ENCODE results near the gene CTDSP2. TPM values are rescaled to one million over a fixed set of nuclear protein-coding genes. Genes with fewer than 3 reads are reported as not detected.

Gene CTDSP2
- total RNA-seq, 1 experiment from 2014 or later = 82.7 TPM

DNA sequence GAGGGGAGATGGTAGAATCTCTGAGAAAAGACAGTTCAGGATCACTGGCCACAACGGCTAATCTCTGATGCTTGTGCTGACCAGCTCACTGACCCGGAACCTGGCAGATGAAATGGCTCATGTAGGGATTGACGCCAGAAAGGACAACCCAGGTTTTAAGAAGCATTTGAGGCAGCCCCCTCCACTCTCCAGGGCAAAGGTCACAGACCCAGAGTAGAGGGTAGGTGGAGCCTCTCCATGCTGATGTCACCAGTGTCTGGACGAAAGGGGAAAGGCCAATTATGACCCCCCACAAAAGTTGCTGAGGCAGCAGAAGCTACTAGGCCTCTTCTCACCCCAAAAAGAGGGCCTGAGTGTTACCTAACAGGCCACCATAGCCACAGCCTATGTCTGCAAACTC lies 75.8 kb downstream of the CTDSP2 start:
- Histone ChIP-seq H2AFZ (ENCODE audit: low read depth, low read length, poor library complexity, severe bottlenecking) (no peak overlapping the region), H3K36me3 (ENCODE audit: control insufficient read depth in 1 of 2, insufficient read depth in 2 of 2, low read length in 2 of 2) (peaks cover 6 to 27% of the 10 kb centered on the region in 2 experiments; a peak in 3 of 4 replicates), H3K4me3 (replicated peaks in 1 of 2; ENCODE audit: low read depth in 1 of 2, low read length in 2 of 2) (peak overlapping the region; percentile 91 to 97), H3K4me1 (ENCODE audit: control insufficient read depth in 1 of 2, insufficient read depth in 2 of 2, low read length in 2 of 2) (peaks cover 14 to 39% of the 10 kb centered on the region in 2 experiments), H3K9me2 (ENCODE audit: insufficient read depth) (no peaks in the 10 kb centered on the region), H3K79me2 (ENCODE audit: insufficient read depth, low read length) (peaks cover 25% of the 10 kb centered on the region), H3K27me3 (ENCODE audit: insufficient read depth, low read length) (no peaks in the 10 kb centered on the region), H3K4me2 (ENCODE audit: low read length) (peak overlapping the region; percentile 88), H3K27ac (ENCODE audit: low read depth, low read length) (no peak overlapping the region), H3K9ac (ENCODE audit: low read length) (peak overlapping the region; percentile 97), H4K20me1 (ENCODE audit: insufficient read depth) (no peaks in the 10 kb centered on the region), H3K9me3 (ENCODE audit: control insufficient read depth in 1 of 2, insufficient read depth in 1 of 2, low read depth in 1 of 2, low read length in 2 of 2) (no peaks in the 10 kb centered on the region)
- no peak for DNase-seq (ENCODE audit: low read depth, low spot score)
- TF ChIP-seq ZNF274 (IDR thresholded peaks at IDR 0.05; ENCODE audit: low read depth, low read length) (no peak), SP1 (IDR thresholded peaks at IDR 0.05; ENCODE audit: low read depth) (no peak), EGR1 (IDR thresholded peaks at IDR 0.05; ENCODE audit: low read depth) (no peak), RAD21 (IDR thresholded peaks at IDR 0.05; ENCODE audit: low read depth) (no peak), EZH2phosphoT487 (IDR thresholded peaks at IDR 0.05; ENCODE audit: borderline replicate concordance) (no peak), EZH2 (IDR thresholded peaks at IDR 0.05) (no peak), SRF (IDR thresholded peaks at IDR 0.05; ENCODE audit: low read depth) (no peak), CEBPB (IDR thresholded peaks at IDR 0.05; ENCODE audit: low read depth) (no peak), SIN3A (IDR thresholded peaks at IDR 0.05; ENCODE audit: low read depth) (no peak), YY1 (IDR thresholded peaks at IDR 0.05; ENCODE audit: extremely low read depth, insufficient replicate concordance, low read depth, low read length) (no peak)
- TF ChIP-seq, protein P1, sequence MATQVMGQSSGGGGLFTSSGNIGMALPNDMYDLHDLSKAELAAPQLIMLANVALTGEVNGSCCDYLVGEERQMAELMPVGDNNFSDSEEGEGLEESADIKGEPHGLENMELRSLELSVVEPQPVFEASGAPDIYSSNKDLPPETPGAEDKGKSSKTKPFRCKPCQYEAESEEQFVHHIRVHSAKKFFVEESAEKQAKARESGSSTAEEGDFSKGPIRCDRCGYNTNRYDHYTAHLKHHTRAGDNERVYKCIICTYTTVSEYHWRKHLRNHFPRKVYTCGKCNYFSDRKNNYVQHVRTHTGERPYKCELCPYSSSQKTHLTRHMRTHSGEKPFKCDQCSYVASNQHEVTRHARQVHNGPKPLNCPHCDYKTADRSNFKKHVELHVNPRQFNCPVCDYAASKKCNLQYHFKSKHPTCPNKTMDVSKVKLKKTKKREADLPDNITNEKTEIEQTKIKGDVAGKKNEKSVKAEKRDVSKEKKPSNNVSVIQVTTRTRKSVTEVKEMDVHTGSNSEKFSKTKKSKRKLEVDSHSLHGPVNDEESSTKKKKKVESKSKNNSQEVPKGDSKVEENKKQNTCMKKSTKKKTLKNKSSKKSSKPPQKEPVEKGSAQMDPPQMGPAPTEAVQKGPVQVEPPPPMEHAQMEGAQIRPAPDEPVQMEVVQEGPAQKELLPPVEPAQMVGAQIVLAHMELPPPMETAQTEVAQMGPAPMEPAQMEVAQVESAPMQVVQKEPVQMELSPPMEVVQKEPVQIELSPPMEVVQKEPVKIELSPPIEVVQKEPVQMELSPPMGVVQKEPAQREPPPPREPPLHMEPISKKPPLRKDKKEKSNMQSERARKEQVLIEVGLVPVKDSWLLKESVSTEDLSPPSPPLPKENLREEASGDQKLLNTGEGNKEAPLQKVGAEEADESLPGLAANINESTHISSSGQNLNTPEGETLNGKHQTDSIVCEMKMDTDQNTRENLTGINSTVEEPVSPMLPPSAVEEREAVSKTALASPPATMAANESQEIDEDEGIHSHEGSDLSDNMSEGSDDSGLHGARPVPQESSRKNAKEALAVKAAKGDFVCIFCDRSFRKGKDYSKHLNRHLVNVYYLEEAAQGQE (IDR thresholded peaks at IDR 0.05; ENCODE audit: low read depth) = no peak
- TF ChIP-seq, protein P2, sequence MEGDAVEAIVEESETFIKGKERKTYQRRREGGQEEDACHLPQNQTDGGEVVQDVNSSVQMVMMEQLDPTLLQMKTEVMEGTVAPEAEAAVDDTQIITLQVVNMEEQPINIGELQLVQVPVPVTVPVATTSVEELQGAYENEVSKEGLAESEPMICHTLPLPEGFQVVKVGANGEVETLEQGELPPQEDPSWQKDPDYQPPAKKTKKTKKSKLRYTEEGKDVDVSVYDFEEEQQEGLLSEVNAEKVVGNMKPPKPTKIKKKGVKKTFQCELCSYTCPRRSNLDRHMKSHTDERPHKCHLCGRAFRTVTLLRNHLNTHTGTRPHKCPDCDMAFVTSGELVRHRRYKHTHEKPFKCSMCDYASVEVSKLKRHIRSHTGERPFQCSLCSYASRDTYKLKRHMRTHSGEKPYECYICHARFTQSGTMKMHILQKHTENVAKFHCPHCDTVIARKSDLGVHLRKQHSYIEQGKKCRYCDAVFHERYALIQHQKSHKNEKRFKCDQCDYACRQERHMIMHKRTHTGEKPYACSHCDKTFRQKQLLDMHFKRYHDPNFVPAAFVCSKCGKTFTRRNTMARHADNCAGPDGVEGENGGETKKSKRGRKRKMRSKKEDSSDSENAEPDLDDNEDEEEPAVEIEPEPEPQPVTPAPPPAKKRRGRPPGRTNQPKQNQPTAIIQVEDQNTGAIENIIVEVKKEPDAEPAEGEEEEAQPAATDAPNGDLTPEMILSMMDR (IDR thresholded peaks at IDR 0.05 in 2 of 3, conservative IDR thresholded peaks at IDR 0.05 in 1 of 3; ENCODE audit: borderline replicate concordance in 1 of 3, insufficient read depth in 1 of 3, low read depth in 2 of 3, low read length in 2 of 3) = no peak
- CTCF ChIA-PET = no interaction called here
- POLR2A ChIA-PET = no interaction called here
- no peak for ATAC-seq
- RAD21 ChIA-PET (ENCODE audit: low non-redundant PET in 1 of 2, low total read pairs in 2 of 2, uncharacterized antibody in 2 of 2, unreplicated experiment in 2 of 2) = interaction anchor here in 1 of 2 experiments (0.5 kb wide), 1 partner anchor 10 kb away, joined by 3 read pairs; no protein-coding TSS in a partner anchor
- intact Hi-C loops (cut with micrococcal nuclease) = no loop called here
- BruUV-seq (replicated peaks) = no TSS peak

MicroRNAs encoded within 50 kb of the gene (microRNA counts, 767-probe panel; counts per million panel counts)
- not detected for microRNA hsa-miR-26a-5p

Small RNAs within 50 kb of the gene (microRNA-seq; reads per million reads assigned to microRNA genes)
- gene MIR26A2 (ENCODE audit: borderline number of aligned reads) = 257 reads per million, percentile 70 among the genes with 10 or more reads in this experiment

Other genes starting within 250 kb of the CTDSP2 start
- 0.37 TPM for gene DTX3, start 241.9 kb downstream of the CTDSP2 start, total RNA-seq (2021; ENCODE audit: unreplicated experiment)
- 3.6 TPM for gene ARHGEF25, start 235.3 kb downstream of the CTDSP2 start, total RNA-seq (2021; ENCODE audit: unreplicated experiment)
- 31.3 TPM for gene B4GALNT1, start 213.5 kb downstream of the CTDSP2 start, total RNA-seq (2021; ENCODE audit: unreplicated experiment)
- gene OS9, start 152.6 kb downstream of the CTDSP2 start, total RNA-seq (2021; ENCODE audit: unreplicated experiment) = 98.4 TPM
- gene AGAP2, start 108.0 kb downstream of the CTDSP2 start, total RNA-seq (2021; ENCODE audit: unreplicated experiment) = 15.8 TPM
- gene TSPAN31, start 101.7 kb downstream of the CTDSP2 start, total RNA-seq (2021; ENCODE audit: unreplicated experiment) = 14.9 TPM
- 206 TPM for gene CDK4, start 94.4 kb downstream of the CTDSP2 start, total RNA-seq (2021; ENCODE audit: unreplicated experiment)
- 21.8 TPM for gene MARCHF9, start 91.6 kb downstream of the CTDSP2 start, total RNA-seq (2021; ENCODE audit: unreplicated experiment)
- gene CYP27B1, start 79.7 kb downstream of the CTDSP2 start, total RNA-seq (2021; ENCODE audit: unreplicated experiment) = 11.6 TPM
- gene METTL1, start 74.6 kb downstream of the CTDSP2 start, total RNA-seq (2021; ENCODE audit: unreplicated experiment) = 56.6 TPM
- 5.0 TPM for gene EEF1AKMT3, start 74.1 kb downstream of the CTDSP2 start, total RNA-seq (2021; ENCODE audit: unreplicated experiment)
- 53.2 TPM for gene TSFM, start 63.9 kb downstream of the CTDSP2 start, total RNA-seq (2021; ENCODE audit: unreplicated experiment)
- gene AVIL, start 28.0 kb downstream of the CTDSP2 start, total RNA-seq (2021; ENCODE audit: unreplicated experiment) = 1.1 TPM
- gene ATP23, start 94.8 kb upstream of the CTDSP2 start, total RNA-seq (2021; ENCODE audit: unreplicated experiment) = 9.1 TPM

All from HCT116 (cell line).